GM23338 (cell line): ENCODE measurements around the gene ZBP1.

Source experiments
- EZH2 ChIP-seq: fragments of 200-600 bp; sonication (generic); IDR thresholded peaks from one replicate; pipeline ENCODE4 v1.8.0; 2017; ENCODE audit warnings: antibody characterized with exemption, mild to moderate bottlenecking, low read depth; ENCODE audit not compliant: unreplicated experiment
- POLR2AphosphoS5 ChIP-seq: IDR thresholded peaks from 2 replicates; pipeline ENCODE4 v1.6.1; 2016; ENCODE audit warnings: antibody characterized with exemption, low read depth
- ZNF114 ChIP-seq: fragments of 250-450 bp; sonication (Bioruptor Pico); IDR thresholded peaks from 2 replicates; pipeline ENCODE4 v1.5.0; 2020; ENCODE audit warnings: mild to moderate bottlenecking, moderate library complexity
- TF ChIP-seq, protein P1 (sequence below), 2 experiments: fragments of 200-600 bp in 1 of 2; sonication (generic) in 1 of 2; conservative IDR thresholded peaks; 2 replicates each; pipeline versions ENCODE4 v1.5.1 to v1.6.1; 2016 to 2017; ENCODE audit warnings: antibody characterized with exemption in 2 of 2, low read depth in 2 of 2, mild to moderate bottlenecking in 2 of 2, moderate library complexity in 1 of 2

DNA sequence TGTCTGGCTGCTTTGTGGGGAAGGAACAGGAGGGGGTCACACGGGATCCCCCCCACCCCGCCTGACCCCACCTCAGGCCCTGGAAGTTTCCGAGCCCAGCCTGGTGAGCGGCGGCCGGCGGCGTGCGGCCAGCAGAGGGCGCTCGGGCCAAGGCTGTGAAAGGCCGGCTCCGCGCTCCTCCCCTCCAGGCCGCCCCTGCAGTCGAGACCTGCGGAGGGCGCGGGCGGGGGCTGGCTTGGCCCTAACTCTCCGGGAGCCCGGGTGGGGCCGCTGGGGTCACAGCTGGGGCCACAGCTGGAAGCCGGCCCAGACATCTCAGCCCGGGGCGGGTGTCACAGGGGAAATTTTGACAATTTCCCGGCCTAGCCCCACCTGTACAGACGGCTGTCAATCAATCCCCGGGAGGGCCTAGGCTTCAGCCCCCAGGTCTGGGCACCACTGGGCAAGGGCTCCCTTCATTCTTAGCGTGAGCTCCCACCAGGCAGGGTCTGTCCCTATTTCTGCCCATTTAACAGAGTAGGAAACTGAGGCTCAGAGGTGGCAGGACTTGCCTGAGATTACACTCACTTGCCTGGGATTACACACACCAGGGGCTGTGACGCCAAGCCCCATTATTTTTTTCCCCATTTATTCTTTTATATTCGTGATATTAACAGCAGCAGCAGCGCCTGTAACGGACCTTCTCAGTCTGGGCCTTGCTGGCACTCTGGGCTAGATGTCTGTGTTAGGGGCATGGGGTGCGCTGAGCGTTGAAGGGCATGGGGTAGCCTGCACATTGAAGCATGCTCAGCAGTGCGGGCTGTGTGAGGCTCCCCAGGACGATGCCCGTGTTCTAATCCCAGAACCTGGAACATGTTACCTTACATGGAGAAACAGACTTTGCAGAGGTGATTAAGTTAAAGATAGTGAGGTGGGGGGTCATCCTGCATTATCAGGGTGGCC is 23.0 kb downstream of the ZBP1 start:
- TF ChIP-seq, protein P1, sequence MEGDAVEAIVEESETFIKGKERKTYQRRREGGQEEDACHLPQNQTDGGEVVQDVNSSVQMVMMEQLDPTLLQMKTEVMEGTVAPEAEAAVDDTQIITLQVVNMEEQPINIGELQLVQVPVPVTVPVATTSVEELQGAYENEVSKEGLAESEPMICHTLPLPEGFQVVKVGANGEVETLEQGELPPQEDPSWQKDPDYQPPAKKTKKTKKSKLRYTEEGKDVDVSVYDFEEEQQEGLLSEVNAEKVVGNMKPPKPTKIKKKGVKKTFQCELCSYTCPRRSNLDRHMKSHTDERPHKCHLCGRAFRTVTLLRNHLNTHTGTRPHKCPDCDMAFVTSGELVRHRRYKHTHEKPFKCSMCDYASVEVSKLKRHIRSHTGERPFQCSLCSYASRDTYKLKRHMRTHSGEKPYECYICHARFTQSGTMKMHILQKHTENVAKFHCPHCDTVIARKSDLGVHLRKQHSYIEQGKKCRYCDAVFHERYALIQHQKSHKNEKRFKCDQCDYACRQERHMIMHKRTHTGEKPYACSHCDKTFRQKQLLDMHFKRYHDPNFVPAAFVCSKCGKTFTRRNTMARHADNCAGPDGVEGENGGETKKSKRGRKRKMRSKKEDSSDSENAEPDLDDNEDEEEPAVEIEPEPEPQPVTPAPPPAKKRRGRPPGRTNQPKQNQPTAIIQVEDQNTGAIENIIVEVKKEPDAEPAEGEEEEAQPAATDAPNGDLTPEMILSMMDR (conservative IDR thresholded peaks at IDR 0.05; ENCODE audit: low read depth in 2 of 2) = peak; percentile 72 to 90
- TF ChIP-seq ZNF114 (CRISPR knock-in tag) (no peak), EZH2 (no peak), POLR2AphosphoS5 (no peak)
